K562 treated with DMSO at 1 percent for 12 hours (cell line): ENCODE measurements around the gene STX10. TPM values are rescaled to one million over a fixed set of nuclear protein-coding genes. Genes with fewer than 3 reads are reported as not detected.

Experiments
- total RNA-seq: library from RNA; unstranded; fragments of 300-600 nt; gene quantifications from 2 replicates; pipeline ENCODE4 v1.2.3, GENCODE V29; 2022; ENCODE audit not compliant: insufficient read depth

Gene STX10
- 94.3 and 118 TPM in 2 replicates for total RNA-seq

DNA sequence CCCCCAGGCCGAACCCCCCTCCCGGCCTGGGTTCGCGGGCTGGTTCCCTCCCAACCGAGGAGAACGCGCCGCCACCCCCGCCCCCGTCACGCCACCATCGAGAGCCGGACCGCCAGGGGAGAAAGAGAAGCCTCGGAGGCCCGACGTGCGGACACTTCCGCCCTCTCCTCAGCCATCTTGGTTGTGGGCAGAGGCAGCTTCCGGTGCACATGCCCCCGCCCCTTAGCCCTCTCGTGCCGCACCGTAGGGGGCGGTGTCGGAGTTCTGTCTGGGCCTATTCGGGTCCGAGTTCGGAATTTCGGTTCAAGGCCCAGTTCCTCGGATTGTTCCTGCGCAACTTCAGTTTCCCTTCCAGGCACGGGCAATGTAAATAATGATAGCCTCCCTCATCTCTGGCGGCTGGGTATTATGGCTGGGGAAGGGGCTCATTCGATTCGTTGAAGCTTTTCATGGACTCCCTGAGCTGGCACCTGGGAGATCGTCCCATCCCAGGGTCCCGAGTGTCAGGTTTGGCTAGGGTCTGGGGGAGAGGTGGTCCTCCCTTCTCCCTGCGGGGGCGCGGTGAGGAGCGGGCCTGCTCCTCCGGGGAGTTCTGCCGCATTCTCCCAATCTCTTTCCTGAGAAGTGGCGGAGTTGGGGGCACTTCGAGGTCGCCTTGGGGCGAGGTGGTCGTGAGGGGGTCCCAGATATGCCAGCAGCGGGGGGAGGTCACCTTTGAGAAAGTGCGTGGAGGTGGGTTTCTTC is at the start of gene STX10, which contains the start of gene IER2:
STX10 (minus strand) TSS at position 189 of the 744 bp plus-strand sequence. CDS start 202 bp downstream, outside the sequence.
IER2 (plus strand) TSS at position 225 of the 744 bp plus-strand sequence. CDS start 2,776 bp downstream, outside the sequence.

GRCh38 chr19:13117772-13118423 is 32.3 kb downstream of the STX10 start, which contains the start of gene NACC1:
Gene NACC1 (plus strand): TSS chr19:13118264. CDS start chr19:13135208, 16,944 bp downstream.

GRCh38 chr19:13116282-13117175 is 33.6 kb downstream of the STX10 start, which contains the start of gene TRMT1:
Gene TRMT1 (minus strand): TSS chr19:13116740. CDS start chr19:13116399, 341 bp downstream.

DNA sequence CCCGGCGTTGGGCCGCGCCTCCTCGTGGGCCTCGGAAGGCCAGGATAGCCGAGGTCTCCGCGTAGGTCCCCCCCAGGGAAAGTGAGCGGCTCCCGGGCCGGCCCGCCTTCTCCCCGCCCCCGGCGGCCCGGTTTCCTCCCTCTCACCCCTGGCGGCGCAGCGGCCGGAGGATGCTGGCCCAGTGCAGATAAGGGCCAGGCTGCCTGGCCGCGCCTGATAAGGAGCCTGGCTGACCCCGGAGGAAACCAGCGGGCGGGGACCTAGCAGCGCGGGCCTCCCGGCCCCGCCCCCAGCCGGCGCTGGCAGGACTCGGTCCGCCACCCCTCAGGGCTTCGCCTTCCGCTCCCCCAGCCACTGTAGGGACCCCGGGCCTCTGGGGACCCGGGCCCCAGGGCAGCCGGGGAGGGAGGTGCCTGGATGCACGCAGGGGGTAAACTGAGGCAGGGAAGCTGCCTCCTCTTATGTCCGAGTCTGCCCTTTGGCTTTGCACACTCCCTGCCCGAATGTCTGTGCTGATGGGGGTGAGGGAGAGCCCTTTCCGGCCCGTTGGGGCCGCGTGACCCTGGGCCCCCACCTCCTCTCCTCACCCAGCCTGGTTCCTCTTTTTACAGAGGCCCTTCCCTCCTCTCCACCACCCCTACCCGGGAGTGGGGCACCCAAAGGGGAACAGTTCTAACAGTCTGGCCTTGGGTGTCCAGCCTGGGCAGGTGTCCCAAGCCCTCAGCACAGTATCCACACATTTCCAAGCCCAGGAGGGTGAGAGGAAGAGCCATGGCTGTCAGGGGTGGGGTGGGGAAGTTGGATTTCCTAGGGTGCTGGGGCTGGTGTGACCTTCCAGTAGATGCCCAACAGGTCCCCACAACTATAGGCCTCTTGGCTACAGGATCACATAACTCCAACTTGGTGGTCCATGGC is 47.3 kb downstream of the STX10 start, which contains the start of gene LYL1:
LYL1 (minus strand) TSS at position 193 of the 915 bp plus-strand sequence. CDS start 1,687 bp downstream, outside the sequence.

Other genes with a start within 250 kb of the STX10 start
- 0.80 and 1.0 TPM in 2 replicates for gene SYCE2, start 231.1 kb downstream of the STX10 start, total RNA-seq
- 120 and 123 TPM in 2 replicates for gene FARSA, start 216.7 kb downstream of the STX10 start, total RNA-seq
- 475 and 681 TPM in 2 replicates for gene CALR, start 211.8 kb downstream of the STX10 start, total RNA-seq
- 111 and 154 TPM in 2 replicates for gene RAD23A, start 204.5 kb downstream of the STX10 start, total RNA-seq
- gene GADD45GIP1, start 193.2 kb downstream of the STX10 start, total RNA-seq, result 33.4 and 52.1 TPM in 2 replicates
- 1.0 TPM in 1 of 2 replicates, not detected in the other for gene DAND5, start 180.8 kb downstream of the STX10 start, total RNA-seq
- 3.3 and 14.3 TPM in 2 replicates for gene NFIX, start 154.9 kb downstream of the STX10 start, total RNA-seq
- gene LYL1, start 47.5 kb downstream of the STX10 start, total RNA-seq, result 287 and 387 TPM in 2 replicates
- gene TRMT1, start 33.6 kb downstream of the STX10 start, total RNA-seq, result 27.9 and 29.1 TPM in 2 replicates
- gene NACC1, start 32.1 kb downstream of the STX10 start, total RNA-seq, result 27.0 and 54.7 TPM in 2 replicates
- gene IER2, start within 50 bp of the STX10 start, total RNA-seq, result 177 and 186 TPM in 2 replicates